Tibial artery (tissue), 4 donors: ENCODE results near the gene NINJ1.
A peak's percentile ranks its signal among the peaks of the same experiment; 100 is the strongest.

Source experiments
- DNase-seq, 2 donors: peaks; one replicate each; pipeline ENCODE4 v3.0.0-alpha.2; 2019
- H3K27ac ChIP-seq, 2 donors: fragments of 200-600 bp; sonication (generic) in 1 of 2; 1 replicate in 1 of 2; 2 replicates in 1 of 2; pipeline ENCODE4 v1.5.1; 2018 to 2019; ENCODE audit warnings: mild to moderate bottlenecking in 1 of 2
- H3K27me3 ChIP-seq, 2 donors: fragments of 200-600 bp; sonication (generic) in 1 of 2; one replicate each; pipeline versions ENCODE4 v1.5.1 to v1.6.0; 2016 to 2019
- H3K36me3 ChIP-seq, 3 donors: fragments of 200-600 bp; sonication (generic) in 2 of 3; one replicate each; pipeline ENCODE4 v1.5.1; 2016 to 2019; ENCODE audit warnings: mild to moderate bottlenecking in 2 of 3
- H3K4me1 ChIP-seq, 4 donors: fragments of 200-600 bp; sonication (generic) in 2 of 4; 1 replicate in 3 of 4; 2 replicates in 1 of 4; pipeline ENCODE4 v1.5.1; 2016 to 2019
- H3K4me3 ChIP-seq, 2 donors: fragments of 200-600 bp; sonication (generic) in 1 of 2; 1 replicate in 1 of 2; 2 replicates in 1 of 2; pipeline ENCODE4 v1.5.1; 2018 to 2019; ENCODE audit warnings: mild to moderate bottlenecking in 2 of 2
- H3K9me3 ChIP-seq, 3 donors: fragments of 200-600 bp; sonication (generic) in 1 of 3; one replicate each; pipeline ENCODE4 v1.5.1; 2016 to 2019
- CTCF ChIP-seq, 2 experiments: fragments of 200-600 bp in 1 of 2; fragments of 450-650 bp in 1 of 2; IDR thresholded peaks; one replicate each; pipeline ENCODE4 v1.5.1; 2017 to 2019; ENCODE audit warnings: antibody characterized with exemption in 2 of 2, mild to moderate bottlenecking in 1 of 2, moderate library complexity in 1 of 2
- intact Hi-C: fragments of 100-400 bp; cut with DNase I; formaldehyde crosslinking; loops from one replicate; pipeline ENCODE4 v1.15.0; 2023; ENCODE audit warnings: low total_unique reads

NINJ1 gene

GRCh38 chr9:93139365-93140182, 5.5 kb upstream of the NINJ1 start:
- Histone ChIP-seq H3K36me3 (no peaks in the 10 kb centered on the region), H3K27ac (no peak overlapping the region), H3K27me3 (no peaks in the 10 kb centered on the region), H3K9me3 (no peaks in the 10 kb centered on the region), H3K4me3 (no peak overlapping the region), H3K4me1 (peaks cover 2 to 39% (median 26%) of the 10 kb centered on the region in 4 donors)
- no peak for DNase-seq
- no peak for TF ChIP-seq CTCF (IDR thresholded peaks at IDR 0.05)
- intact Hi-C loops, result no loop called here

- no peak overlapping the region for H3K27ac ChIP-seq
- intact Hi-C loops, result no loop called here
- no peak overlapping the region for H3K4me3 ChIP-seq
- DNase-seq, result no peak
- H3K36me3 ChIP-seq, result no peaks in the 10 kb centered on the region
- H3K4me1 ChIP-seq, result peaks cover 5 to 31% (median 20%) of the 10 kb centered on the region in 4 donors
- H3K27me3 ChIP-seq, result no peaks in the 10 kb centered on the region
- H3K9me3 ChIP-seq, result no peaks in the 10 kb centered on the region
- no peak for TF ChIP-seq CTCF (IDR thresholded peaks at IDR 0.05)
Measured at GRCh38 chr9:93138171-93138764, 4.2 kb upstream of the NINJ1 start.

- no peak for TF ChIP-seq CTCF (IDR thresholded peaks at IDR 0.05)
- intact Hi-C loops, result no loop called here
- Histone ChIP-seq H3K27ac (no peak overlapping the region), H3K27me3 (no peaks in the 10 kb centered on the region), H3K36me3 (no peaks in the 10 kb centered on the region), H3K9me3 (no peaks in the 10 kb centered on the region), H3K4me1 (peaks cover 5 to 34% (median 27%) of the 10 kb centered on the region in 4 donors), H3K4me3 (no peak overlapping the region)
- DNase-seq, result no peak
Measured at GRCh38 chr9:93137362-93137761, 3.3 kb upstream of the NINJ1 start.

- Histone ChIP-seq H3K4me3 (no peak overlapping the region), H3K9me3 (no peaks in the 10 kb centered on the region), H3K27ac (no peak overlapping the region), H3K27me3 (no peaks in the 10 kb centered on the region), H3K4me1 (peaks cover 5 to 39% (median 36%) of the 10 kb centered on the region in 4 donors), H3K36me3 (no peaks in the 10 kb centered on the region)
- TF ChIP-seq CTCF (IDR thresholded peaks at IDR 0.05), result no peak
- DNase-seq, result no peak
- intact Hi-C loops, result no loop called here
Measured at GRCh38 chr9:93136011-93136440, 2.0 kb upstream of the NINJ1 start.

- no peak for DNase-seq
- intact Hi-C loops, result no loop called here
- H3K36me3 ChIP-seq, result no peaks in the 10 kb centered on the region
- no peaks in the 10 kb centered on the region for H3K9me3 ChIP-seq
- peaks cover 5 to 51% (median 44%) of the 10 kb centered on the region in 4 donors for H3K4me1 ChIP-seq
- H3K27me3 ChIP-seq, result no peaks in the 10 kb centered on the region
- no peak for TF ChIP-seq CTCF (IDR thresholded peaks at IDR 0.05)
- peak overlapping the region; percentile 82 to 96 for H3K4me3 ChIP-seq
- H3K27ac ChIP-seq, result peak overlapping the region; percentile 98 to 100
Measured at GRCh38 chr9:93134740-93135444, 841 bp upstream of the NINJ1 start.
